Adrenal gland (tissue), 5 donors: Measurements from ENCODE around the gene ZFHX2.

Experiments used
- POLR2A ChIP-seq, 2 donors: fragments of 450-650 bp; IDR thresholded peaks; one replicate each; pipeline ENCODE4 v1.6.1; 2017; ENCODE audit warnings: antibody characterized with exemption in 2 of 2, mild to moderate bottlenecking in 2 of 2, moderate library complexity in 1 of 2
- TF ChIP-seq, protein P1 (sequence below), 6 experiments: fragments of 450-650 bp in 4 of 6; fragments of 200-600 bp in 2 of 6; sonication (generic) in 1 of 6; IDR thresholded peaks; 1 replicate in 5 of 6; 2 replicates in 1 of 6; pipeline versions ENCODE4 v1.5.1 to v1.8.0; 2016 to 2021; ENCODE audit warnings: antibody characterized with exemption in 6 of 6, mild to moderate bottlenecking in 2 of 6, moderate library complexity in 1 of 6
- donor health status: DM: no; HTN: no; CAD: no.

DNA sequence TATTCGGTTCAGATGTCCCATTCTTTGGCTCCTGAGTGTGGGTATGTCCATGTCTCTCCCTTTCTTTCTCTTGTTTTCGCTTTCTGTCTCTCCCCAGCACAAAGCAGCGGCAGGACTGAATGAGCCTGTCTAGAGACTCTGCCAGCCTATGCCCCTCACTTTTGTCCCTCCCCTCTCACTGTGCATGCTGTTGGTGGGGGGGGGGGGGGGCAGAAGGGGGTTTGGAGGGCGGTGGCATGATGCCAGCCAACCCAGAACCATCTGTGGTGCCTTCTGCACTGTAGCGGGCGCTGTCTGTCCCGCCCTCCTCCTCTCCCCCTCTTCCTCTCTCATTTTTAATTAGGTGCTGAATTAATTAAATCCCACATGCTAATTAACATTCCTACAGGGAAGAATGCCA is 64.3 kb downstream of the ZFHX2 start:
- TF ChIP-seq, protein P1, sequence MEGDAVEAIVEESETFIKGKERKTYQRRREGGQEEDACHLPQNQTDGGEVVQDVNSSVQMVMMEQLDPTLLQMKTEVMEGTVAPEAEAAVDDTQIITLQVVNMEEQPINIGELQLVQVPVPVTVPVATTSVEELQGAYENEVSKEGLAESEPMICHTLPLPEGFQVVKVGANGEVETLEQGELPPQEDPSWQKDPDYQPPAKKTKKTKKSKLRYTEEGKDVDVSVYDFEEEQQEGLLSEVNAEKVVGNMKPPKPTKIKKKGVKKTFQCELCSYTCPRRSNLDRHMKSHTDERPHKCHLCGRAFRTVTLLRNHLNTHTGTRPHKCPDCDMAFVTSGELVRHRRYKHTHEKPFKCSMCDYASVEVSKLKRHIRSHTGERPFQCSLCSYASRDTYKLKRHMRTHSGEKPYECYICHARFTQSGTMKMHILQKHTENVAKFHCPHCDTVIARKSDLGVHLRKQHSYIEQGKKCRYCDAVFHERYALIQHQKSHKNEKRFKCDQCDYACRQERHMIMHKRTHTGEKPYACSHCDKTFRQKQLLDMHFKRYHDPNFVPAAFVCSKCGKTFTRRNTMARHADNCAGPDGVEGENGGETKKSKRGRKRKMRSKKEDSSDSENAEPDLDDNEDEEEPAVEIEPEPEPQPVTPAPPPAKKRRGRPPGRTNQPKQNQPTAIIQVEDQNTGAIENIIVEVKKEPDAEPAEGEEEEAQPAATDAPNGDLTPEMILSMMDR (IDR thresholded peaks at IDR 0.05) = no peak
- TF ChIP-seq POLR2A (IDR thresholded peaks at IDR 0.05) = no peak
